GM20431 (cell line): ENCODE measurements around the gene SLC36A3.
"Not testable (repeated sequence)": the region's sequence is repeated elsewhere in the genome, so short reads cannot be mapped to it uniquely, and the experiment has no call there.

Experiments used
- in situ Hi-C: fragments of 300-500 bp; cut with MseI, MboI; formaldehyde crosslinking; loops from one replicate; pipeline ENCODE4 v1.15.0; 2020; ENCODE audit warnings: low sequenced_read_pairs; ENCODE audit not compliant: unreplicated experiment

Gene SLC36A3

DNA sequence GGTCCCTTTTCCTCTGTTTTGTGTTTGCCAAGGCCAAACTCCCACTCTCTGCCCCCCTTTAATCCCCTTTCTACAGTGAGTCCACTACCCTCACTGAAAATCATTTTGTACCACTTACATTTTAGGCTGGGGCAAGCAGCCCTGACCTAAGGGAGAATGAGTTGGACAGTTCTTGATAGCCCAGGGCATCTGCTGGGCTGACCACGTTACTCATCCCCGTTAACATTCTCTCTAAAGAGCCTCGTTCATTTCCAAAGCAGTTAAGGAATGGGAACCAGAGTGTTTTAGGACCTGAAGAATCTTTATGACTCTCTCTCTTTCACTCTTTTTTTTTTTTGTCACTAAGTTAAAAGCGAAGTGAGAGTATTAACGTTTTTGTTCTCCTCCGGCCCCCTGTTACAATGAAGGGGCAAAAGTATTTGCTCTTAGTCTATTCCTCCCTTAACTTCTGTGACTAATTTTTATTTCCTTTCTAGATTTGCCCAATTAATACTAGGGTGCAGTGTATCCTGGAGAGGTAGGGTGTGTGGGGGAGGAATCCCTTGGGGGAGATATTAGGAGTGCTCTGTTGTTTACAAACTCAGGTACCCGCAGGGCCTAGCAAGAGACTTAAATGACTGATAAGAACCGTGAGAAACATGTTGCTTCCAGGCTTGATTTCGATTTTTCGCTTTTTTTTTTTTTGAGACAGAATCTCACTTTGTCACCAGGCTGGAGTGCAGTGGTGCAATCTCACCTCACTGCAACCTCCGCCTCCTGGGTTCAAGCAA is 35.9 kb downstream of the SLC36A3 start:
- in situ Hi-C loops: no loop called here

DNA sequence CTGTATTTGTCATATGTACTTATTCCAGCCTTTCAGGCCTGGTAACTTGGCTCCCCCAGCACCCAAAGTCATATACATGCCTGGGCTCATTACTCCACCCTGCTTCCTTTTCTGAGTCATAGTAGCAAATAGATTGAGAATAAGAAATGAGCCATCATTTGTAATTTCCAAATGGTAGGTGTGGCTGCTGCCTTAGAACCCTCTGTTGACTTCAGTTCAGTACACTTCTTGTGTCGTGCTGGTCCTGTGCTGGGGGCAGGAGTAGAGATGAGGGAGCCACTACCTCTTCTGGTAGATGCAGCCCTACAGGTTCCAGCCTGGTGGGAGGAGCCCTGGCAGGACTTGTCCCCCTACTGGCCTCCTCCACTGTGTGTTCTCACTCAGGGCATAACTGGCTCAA is 39.5 kb downstream of the SLC36A3 start:
- in situ Hi-C loops: no loop called here

DNA sequence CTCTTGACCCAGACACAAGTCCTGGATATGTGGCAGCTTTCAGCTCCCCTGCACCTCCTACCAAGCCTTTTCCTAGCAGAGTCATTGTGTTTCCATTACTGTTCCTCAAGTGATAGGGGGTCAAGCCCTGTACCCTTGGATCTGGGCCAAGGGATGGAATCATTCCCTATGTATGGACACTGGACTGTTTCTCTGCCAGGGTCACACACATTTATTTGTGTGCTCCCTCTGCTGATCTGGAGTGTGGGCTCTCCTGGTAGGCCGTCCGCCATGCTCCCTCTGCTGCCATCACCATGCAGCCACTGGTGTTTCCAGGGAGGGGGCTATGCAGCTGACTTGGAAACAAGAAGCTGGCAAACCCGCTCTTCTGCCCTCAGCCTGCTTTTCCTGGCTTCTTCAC is 41.0 kb downstream of the SLC36A3 start:
- in situ Hi-C loops: no loop called here

DNA sequence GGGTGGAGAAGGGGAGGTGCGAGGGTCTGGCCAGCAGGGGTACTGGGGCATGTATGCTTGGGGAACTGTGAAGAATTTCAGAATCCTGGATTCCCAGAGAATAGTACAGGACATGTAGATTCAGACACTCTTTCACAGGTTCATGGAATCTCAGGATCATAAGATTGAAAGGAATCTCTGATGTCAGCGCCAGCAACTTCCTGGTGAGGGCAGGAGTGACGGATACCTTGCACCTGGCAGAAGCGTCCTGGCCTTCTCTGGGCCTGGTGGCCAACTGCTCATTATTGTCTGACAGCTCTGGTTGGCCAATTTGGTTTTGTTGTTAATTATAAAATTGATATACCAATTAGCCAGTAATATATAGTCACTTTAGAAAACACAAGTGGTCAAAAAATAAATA is 43.6 kb downstream of the SLC36A3 start:
- in situ Hi-C loops: no loop called here

DNA sequence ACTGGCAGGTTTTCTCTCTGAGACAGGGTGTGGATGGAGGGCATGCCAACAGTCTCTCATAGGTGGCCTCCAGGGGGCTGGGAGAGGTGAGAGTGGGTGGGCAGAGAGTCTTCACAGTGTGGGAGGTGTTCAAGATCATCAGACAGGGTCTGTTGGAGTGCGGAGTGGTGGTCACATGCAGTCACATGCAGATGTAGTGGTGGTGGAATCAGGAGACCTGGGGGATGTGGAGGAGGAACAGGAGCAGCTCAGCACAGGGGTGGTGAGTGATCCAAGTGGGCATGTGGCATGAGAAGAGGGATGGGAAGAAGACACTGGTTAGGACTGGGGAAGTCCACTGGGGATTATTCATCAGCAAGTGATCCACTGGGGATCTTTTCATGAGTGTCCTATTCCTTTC is 44.8 kb downstream of the SLC36A3 start:
- in situ Hi-C loops: no loop called here

DNA sequence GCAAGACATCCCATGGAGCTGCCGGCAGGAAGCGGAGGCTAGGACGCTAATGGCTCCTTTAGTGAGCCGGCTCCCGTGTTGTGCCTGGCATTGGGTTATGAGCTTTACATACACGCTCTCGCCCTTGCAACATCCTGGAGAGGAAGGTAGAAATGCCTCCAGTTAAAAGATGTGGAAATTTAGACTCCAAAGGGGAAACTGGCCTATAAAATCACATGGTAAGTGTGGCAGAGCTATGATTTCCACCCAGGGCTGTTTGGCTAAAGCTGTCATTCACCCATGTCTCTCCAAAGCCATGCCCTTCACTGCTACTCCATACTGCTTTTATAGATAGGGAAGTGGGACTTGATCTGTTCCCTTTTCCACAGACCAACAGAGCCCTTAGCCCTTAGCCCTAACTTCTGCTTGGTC is 45.4 kb downstream of the SLC36A3 start:
- in situ Hi-C loops: no loop called here

DNA sequence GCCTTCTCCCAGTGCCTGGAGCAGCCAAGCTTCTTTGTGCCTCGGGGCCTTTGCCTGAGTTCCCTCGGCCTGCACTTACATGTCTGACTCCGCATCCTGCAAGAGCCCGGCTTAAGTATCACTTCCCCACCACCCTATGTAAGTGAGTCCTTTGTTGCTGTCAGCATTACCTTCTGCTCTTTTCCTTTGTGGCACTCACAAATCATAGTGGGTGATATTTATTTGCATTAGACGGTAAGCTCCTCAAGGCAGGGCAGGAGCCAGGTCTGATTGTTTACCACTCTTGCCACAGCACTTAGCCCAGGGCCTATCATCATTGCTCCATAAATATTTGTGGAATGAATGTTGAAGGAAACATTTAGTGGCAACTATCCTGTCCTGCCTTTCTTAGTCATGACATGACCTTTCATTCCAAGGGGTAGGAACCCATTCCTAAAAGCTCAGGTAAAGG is 45.8 kb downstream of the SLC36A3 start:
- in situ Hi-C loops: no loop called here

DNA sequence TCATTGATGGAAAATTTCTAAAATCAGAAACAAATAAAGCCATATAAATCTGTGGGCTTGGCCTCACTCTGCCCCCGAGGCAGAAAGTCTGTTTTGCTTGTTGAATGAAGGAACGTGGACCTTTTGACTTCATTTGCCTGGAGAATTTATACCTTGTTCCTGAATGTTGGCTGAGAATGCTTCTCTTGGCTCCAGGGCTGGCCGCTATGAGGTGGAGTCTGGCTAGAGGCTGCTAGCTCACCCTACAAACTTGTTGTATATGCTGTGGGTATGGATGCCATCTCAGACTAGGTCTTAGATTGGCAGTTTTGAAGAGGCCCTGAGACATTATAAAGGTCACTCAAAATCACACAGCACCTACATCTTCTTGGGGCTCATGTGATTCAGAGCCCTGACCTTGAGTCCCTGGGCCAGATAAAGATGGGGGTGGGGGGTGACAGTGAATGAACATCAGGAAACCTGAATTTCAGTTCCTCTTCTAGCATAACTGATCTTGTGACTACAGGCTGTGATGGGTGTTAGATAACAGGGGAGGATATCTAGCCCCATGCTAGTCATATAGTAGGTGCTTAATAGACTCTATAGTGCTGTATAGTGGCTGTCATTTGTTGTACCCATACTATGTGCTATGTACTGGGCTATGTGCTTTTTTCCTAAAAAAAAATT is 47.8 kb downstream of the SLC36A3 start:
- in situ Hi-C loops: no loop called here

DNA sequence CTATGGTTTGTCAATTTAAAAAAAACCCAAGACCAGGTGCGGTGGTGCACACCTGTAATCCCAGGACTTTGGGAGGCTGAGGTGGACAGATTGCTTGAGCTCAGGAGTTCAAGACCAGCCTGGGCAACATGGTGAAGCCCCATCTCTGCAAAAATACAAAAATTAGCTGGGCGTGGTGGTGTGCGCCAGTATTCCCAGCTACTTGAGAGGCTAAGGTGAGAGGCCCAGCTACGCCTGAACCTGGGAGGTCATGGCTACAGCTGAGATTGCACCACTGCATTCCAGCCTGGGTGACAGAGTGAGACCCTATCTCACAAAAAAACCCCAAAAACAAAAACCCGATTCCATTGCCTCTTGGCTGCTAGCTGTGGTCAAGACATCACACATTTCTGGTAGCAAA is 48.6 kb downstream of the SLC36A3 start:
- in situ Hi-C loops: not testable (repeated sequence)

DNA sequence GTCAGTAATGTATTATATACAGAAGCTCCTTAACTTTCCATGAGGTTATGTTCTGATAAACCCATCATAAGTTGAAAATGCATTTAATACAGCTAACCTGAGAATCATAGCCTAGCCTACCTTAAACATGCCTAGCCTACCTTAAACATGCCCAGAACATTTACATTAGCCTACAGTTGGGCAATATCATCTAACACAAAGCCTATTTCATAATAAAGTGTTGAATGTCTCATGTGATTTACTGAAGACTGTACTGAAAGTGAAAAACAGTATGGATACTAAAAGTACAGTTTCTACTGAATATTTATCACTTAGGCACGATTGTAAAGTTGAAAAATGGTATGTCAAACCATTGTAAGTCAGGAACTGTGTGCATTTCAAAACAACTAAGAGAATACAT is 49.0 kb downstream of the SLC36A3 start:
- in situ Hi-C loops: no loop called here

DNA sequence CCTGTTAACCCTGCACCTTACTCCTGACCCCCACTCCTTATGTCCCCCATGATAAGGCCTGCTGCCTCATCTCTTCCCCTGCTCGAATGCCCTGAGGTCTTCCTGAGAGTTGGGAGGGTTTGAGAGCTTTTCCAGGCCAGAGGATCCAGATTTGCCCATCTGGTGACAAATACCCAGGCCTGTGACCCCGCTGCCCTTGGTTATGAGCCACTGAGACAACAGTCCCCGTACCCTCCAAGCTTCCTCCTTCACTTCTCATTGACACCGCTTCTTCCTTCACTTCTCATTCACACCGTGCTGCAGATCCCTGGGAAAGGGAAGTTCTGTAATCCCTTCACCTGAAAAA is 50.0 kb downstream of the SLC36A3 start:
- in situ Hi-C loops: no loop called here

DNA sequence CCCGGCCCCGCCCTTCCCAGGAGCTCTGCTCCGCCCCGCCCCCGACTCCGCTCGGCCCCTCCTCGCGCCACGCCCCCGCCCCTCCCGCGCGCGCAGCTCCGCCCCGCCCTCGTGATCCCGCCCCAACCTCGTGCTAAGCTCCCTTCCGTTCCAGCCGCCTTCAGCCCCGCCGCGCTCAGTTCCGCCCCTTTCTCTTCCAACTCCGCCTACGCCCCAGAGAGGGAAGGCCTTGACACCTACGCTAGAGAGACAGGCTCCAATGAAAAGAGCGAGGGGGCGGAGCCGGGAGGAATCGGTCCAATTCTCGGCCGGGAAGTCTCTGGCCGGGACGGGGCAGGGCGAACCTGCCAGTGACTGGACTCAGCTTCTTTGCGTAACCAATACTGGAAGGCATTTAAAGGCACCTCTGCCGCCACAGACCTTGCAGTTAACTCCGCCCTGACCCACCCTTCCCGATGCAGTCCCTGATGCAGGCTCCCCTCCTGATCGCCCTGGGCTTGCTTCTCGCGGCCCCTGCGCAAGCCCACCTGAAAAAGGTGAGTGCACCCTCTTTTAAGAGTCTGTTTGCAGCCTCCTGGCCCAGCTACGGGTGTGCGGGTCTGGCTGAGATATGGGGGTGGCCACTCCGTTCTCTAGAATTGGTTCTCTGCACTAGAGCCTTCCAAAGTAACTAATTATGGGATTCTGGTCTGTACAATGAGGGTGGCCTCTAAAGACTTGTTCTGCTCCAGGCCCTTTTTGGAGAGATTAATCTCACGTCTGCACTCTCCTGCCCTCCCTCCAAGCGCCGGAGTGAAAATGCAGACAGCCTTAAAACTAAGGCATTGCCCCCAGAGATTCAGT is 50.6 kb downstream of the SLC36A3 start, which contains the start of gene GM2A:
GM2A (plus strand) TSS at position 424 of the 843 bp plus-strand sequence; CDS start at position 456, 32 bp downstream.
- in situ Hi-C loops: no loop called here

DNA sequence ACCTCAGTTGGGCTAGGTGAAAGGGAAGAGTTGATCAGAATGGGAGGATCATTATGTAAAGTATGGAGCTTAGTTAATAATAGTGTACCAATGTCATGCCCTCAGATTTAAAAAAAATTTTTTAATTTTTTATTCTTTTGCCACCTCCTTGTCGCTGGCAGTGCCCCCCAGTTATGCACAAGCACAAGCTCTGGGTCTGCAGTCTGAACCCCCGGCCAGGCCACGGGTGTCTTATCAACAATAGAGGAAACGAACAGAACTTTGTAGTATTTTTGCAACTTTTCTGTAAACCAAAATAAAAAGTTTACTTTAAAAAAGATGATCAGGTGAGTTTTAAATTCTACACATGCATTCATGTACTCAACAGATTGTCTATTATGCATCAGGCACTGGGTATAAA is 51.9 kb downstream of the SLC36A3 start:
- in situ Hi-C loops: no loop called here

DNA sequence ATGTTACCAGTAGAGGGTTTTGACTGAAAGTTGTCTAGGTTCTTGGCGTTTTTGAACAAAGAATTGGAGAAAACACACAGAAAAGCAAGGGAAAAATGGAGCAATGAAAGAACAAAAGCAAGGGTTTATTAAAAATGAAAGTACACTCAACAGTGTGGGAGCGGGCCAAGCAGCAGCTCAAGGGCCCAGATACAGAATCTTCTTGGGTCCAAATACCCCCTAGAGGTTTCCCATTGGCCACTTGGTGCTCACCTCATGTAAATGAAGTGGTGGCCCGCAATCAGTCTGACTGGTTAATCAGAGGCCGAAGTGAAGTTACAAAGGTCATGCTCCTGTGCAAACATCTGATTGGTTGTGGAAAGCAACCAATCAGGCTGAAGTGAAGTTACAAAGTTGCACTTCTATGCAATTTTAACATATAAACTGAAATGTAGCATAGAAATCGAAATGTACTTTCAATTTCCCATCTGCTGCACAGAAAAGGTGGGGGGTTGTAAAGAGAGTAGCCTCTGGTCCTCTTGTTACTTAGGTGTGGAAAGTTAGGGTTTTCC is 52.5 kb downstream of the SLC36A3 start:
- in situ Hi-C loops: no loop called here

DNA sequence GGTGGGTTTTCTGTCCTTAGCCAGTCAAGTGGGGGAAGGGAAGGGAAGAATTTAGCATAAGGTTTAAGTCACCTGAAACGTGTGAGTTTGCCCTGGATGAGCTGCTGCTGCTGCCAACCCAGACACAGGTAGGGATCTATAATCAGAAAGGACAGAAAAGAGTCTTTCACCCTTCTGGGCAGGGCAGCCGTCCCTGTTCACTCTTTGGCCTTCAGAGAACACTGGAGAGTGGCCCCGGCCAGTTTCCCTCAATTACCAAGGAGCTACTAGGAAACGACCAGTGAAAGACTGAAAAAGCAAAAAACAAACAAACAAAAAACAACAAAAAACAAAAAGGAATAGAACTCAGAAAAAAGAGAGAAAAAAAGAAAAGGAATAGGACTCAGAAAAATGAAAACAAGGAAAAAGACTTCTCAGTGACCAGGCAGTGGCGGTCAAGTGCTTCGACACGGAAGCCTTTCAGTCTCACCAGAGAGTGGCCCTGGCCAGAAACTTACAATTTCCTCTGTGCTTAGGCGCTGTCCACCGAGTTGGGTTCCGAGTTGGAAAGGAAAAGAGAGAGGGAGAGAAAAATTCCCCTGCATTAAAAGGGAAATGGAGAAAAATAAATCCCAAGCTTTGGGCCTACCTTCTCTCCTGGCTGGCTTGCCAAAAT is 53.1 kb downstream of the SLC36A3 start:
- in situ Hi-C loops: no loop called here

DNA sequence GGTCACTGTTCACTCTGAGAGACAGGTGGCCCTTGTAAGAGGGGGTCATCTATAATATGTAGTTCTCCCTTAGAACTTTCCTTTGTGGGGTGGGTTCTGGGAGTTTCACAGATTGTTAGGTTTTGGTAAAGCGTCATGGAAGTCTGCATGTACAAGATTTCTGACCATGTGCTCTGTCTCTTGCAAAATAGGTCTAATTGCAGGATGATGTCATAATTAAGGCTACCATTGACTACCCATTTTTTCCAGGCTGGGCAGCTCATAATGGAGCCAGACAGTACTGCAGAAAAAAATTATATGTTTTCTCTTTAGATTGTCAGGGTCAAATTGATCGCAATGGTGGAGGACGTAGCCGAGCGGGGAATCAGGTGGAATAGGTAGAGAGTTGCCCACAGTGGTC is 54.3 kb downstream of the SLC36A3 start:
- in situ Hi-C loops: no loop called here

DNA sequence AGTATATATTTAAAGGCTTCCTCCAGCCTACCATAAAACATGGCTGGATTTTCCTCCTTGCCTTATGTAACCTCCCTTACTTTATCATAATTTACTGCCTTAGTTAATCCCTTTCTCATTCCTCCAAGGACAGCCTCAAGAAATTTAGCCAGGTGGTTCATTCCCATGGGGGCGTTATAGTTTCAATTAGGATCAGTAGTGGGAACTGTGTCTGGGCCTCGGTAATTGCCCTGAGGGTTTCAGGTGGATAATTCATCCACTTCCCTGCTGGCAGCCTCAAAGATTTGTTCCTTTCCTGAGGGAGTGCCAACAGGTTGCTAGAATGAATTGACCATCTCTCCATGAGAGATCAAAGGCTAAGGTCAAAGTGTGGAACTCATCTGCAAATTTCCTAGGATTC is 54.9 kb downstream of the SLC36A3 start:
- in situ Hi-C loops: no loop called here

DNA sequence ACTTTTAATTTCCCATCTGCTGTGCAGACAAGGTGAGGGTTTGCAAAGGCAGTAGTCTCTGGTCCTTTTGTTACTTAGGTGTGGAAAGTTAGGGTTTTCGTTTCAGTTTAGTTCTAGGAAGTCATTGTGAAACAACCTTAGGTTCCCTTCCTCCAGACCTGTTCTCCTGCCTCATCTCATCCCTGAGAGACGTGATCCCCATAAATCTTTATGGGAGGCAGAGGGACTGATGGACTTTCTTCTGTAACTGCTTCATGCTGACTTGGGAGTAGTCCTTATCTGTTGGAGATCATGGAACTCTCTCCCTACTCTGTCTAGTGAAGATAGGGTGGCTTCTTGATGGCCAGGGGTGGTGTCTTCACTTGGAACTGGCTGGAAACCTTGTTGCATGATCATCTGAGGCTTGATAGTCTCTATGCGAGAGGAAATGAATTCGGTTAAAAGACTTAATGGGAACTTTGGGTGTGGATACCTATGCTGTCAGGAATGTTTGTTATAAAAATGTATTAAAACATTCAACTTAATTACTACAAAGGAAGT is 57.8 kb downstream of the SLC36A3 start:
- in situ Hi-C loops: no loop called here

DNA sequence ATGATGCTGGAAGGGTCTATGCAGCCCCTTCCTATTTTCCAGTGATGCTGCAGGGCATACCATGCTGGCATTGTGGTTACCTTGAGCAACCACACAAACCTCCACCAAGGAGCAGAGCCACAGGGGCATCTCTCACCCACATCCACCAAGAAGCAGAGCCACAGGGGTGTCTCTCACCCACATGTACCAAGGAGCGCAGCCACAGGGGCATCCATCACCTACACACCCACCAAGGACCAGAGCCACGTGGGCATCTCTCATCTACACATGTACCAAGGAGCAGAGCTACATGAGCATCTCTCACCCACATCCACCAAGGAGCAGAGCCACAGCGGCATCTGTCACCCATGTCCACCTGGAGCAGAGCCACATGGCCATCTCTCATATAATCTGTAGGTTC is 59.4 kb downstream of the SLC36A3 start:
- in situ Hi-C loops: no loop called here

DNA sequence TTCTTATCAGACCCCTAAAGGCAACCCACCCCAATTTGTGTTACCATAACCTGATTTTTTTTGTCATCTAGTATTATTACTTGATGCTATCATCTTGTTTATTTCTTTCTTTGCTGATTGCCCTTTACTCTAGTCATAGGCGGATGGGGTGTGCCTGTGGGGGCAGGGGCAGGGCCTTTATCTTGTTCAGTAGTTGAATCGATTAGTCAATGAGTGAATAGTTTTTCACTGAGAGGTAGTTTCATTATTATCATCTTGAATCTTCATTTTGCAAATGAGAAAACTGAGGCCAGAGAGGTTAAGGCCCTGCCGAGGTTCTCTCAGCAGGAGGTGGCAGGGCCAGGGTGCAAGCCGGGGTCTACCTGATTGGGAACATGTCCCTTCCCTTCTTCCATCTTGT is 60.0 kb downstream of the SLC36A3 start:
- in situ Hi-C loops: no loop called here
